HG02840 (cell line): ENCODE measurements around the gene PRDM5.

Experiments used
- ATAC-seq: cut with Tn5 transposase; IDR thresholded peaks from one replicate; pipeline ENCODE4 v1.9.1; 2021; ENCODE audit warnings: mild to moderate bottlenecking, moderate library complexity, moderate number of reproducible peaks; ENCODE audit not compliant: unreplicated experiment, low FRiP score

PRDM5 gene

DNA sequence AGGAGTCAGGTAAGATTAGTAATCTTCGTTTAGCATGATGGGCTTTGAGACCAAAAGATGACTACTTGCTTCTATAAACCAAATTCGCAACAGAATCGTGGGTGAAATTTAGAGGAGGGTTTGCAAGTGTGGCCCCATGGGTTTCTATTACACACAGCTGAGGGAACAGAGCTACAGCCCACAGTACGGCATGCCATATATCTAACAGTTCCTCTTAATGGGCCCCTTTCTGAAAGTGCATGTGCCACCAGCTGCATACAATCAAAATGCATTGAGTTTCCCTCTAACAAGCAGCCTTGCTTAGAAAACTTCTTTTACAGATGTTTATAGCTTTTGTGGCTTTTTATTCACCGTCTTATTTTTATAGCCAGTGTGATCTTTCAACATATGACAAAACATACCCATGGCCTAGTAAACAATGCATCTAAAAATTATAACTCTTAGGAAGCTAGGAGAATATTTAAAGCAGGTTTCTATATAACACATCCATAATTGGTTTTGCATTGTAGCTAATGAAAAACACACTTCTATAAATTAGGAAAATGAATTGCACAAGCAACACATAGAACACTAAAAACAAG is 202.1 kb downstream of the PRDM5 start:
- no peak for ATAC-seq

DNA sequence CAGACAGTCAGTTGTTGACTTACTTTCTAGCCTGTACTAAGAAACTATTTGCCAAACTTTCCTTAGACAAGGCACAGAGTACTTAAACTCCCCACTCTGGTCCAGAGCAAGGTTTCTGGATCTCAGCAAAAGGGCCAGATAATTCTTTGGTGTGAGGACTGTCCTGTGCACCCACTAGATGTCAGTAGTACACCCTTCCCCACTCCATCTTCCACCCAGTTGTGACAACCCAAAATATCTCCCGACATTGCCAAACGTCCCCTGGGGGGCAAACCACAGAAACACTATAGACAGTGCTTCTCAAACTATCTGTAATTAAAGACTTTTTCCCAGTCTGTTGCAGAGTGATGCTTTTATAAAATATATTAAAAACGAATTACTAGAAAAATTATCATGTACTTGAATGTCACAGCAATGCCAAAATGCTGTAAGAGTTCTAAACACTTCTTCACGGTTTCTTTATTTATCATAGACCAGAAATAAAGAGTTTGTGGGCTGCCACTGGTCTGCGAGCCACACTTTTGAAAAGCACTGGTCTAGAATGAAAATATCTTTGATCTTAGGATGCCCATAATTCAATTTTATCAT is 203.5 kb downstream of the PRDM5 start:
- no peak for ATAC-seq

DNA sequence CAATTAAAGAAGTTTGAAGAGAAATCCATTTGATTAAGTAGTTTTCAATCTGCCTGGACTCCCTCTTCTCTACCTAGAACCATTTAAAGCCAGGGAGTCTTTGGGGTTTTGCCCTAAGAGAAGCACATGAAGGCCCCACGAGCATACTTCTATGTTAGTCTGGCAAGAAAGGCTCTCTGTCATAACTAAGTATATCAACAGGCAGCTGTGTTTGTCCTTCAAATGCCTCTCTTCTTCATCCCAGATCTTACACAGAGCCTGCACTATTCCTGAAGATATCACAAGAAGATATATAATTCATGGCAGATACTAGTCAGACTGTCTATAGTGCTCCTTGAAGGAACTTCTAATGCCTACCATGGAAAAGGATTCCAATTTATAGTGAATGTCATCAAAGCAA is 206.2 kb downstream of the PRDM5 start:
- ATAC-seq, result no peak

DNA sequence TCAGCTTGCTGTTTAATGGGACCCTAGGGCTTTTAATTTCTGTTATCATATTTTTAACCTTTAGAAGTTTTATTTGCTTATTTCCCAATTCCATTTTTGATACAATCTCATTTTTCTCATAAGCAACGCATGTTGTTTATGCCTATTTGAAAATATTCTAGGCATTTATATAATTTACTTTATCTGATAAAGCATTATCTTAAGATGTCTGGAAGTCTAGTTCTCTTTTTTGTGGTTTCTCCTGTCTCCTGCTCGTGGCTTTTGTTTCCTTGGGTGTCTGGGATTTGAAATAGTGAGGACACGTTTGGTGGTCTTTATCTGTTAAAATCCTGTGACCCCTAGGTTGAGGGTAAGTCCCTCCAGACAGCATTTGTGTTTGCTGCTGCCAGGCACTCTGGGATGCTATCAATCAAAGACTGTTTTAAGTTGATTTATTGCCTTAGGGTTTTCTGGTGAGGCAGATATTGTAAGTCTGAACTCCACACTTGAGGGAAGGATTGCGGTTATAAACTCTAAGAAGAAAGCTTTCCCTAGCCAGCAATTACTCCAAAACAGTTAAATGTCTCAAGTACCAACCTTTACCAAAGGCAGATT is 208.0 kb downstream of the PRDM5 start:
- no peak for ATAC-seq

DNA sequence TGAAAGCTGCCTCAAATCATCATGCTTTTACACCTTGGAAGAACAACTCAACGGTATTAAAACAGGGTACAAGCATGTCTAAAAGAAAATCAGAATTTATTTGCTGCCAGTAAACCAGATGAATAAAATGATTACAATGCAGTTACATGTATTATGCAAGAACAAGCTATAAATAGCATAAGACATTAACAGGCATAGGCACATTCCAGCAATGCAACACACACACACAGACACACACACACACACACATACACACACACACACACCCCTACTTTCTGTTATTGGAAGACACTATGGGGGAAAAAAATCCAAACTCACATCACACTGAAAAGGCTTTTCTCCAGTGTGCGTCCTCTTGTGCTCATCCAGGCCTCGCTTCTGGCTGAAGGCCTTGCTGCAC is 212.5 kb downstream of the PRDM5 start:
- no peak for ATAC-seq

DNA sequence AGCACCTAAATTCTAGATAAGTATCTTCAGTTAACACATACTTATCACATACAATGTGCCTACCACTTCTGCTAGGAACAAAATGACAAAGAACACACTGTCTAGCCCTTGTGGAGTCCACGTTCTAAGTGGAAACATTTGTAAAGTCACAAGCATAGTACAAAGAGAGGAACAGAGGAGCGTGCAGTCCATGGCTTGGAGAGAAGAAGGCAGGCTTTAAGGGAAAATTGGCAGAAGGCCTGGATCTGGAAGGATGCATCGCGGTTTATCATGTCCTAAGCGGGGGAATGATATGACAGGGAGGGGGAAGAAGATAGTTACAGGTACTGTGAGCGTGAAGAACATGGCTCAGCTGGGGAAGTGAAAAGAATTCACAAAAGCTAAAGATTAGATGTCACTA is 218.0 kb downstream of the PRDM5 start:
- no peak for ATAC-seq

DNA sequence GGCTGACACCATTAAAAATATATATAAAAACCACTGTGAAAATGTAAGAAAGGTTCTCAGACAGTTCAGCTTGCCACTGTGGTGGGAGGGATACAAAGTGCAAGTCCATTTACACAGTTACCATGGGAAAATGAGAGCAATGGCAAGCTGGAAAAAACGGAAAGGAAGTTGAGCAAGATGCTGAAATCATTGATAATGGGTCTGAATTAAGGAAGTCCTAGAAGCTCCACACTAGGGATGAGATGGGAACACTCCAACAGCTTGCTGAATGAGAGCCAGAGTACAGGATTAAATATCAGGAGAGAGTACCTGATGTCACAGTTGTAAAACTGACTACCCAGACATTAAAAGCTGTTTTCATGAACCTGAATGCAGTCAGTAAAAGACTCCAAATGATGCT is 218.6 kb downstream of the PRDM5 start:
- ATAC-seq, result no peak

DNA sequence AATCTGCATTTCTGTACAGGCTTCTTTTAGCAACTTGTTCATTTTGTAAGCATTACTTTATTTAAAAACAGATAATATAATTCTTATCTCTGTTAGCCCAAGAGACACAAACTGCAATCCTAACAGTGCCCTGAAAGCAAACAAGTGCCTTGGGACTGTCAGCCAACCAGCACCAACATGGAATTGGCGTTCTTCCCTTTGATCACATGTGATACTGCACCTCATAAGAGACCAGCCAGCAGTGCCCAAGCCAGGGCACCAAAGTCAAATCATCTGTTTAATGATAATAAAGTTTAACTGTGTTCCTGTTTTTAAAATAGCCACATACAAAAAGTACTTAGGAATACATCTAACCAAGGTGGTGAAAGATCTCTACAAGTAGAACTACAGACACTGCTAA is 223.2 kb downstream of the PRDM5 start:
- no peak for ATAC-seq

DNA sequence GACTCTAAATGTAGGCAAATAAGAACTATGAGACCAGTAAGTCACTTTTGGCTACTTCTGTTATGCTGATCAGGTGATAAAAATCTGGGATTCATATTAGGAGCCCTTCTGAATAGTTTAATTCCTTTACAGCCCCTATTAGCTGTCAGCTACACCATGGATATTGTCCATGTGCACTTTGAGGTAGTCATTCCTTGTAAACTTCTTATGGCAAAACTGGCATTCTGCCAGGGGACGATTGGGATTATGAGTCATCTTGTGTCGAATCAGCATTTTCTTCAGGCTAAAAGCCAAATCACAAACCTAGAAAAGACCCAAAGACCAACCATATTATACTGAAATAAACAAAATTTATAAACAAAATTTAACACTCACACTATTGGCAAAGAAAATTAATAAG is 227.6 kb downstream of the PRDM5 start:
- ATAC-seq, result no peak

DNA sequence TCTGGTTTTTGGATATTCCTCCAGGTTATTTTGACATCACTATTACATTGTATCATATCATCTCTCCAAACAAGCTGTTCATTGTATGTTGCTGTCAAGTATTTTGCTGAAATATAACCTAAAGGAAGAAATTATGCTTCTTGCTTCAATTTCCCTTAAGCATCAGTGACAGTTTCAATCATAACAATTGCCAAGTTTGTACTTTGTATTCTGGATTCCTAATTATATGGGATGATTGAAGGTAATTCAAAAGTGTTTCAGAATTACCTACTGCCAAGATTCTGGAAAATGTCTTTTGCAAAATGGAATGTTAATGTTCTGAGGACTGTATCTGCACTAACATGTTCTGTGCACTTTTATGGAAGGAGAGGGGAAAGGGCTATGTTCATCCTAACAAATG is 228.7 kb downstream of the PRDM5 start:
- no peak for ATAC-seq

DNA sequence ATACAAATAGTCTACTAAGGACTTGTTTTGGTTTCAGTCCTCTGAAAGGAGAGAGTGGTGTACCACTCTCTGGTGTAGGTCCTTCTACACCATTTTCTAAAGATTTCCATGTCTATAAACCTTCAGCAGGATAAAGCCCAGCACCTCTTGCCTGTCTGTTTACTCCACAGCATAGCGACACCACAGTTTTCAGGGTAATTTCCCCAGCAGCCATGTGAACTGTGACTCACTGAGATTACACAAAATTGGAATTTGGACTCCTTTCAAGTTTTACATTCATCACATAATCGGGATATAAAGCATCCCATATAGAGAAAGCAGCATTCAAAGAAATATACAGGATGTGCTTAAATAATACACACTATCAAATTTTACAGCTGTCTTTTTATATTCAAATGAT is 229.6 kb downstream of the PRDM5 start:
- ATAC-seq, result no peak

DNA sequence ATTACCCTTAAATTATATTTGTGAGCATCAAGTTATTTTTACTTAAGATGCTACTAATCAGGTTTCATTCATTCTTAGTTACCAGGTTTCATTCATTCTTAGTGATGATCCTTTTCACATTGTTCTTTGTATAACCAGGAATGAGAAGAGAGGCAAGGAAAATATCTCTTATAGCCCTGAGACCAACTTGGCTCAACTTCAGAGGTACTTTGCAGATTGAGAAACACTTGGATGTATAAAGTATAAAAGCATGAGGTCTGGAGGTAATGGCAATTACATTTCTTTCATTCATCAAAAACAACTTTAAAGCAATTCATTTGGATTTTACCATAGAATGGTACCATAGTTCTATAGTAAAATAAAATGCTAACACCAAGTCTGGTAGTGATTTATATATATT is 231.0 kb downstream of the PRDM5 start:
- no peak for ATAC-seq

DNA sequence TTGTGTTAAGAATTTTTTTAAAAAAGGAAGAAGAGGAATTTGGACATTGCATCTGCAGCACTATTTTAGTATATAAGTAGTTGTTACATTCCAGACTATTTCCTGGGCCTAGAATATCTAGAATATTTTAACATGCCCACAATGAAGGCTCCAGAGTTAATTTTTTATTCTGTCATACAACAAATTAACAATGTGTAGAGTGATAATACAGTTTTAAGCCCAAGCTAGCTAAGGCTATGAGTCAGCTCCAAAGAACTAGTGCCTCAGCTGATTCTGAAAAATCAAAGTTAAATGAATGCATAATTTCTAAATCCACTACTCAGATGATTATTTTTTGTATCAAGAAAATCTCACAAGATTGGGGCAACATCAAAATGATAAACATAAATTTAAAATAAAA is 231.4 kb downstream of the PRDM5 start:
- no peak for ATAC-seq

DNA sequence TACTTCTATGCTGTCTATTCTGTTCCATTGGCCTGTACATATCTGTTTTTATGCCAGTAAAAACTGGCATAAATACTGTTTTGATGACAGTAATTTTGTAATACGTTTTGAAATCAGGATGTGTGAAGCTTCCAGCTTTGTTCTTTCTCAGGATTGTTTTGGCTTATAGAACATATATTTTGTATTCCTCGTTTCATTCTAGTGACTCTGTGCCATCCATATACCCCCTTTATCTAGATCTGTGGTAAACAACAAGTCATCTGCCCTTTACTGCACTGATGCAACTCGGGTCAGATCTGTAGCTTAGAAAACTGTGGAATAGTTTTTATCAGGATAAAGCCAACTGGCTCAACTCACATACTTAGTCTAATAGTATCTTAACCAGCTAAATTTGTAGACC is 233.7 kb downstream of the PRDM5 start:
- ATAC-seq, result no peak

DNA sequence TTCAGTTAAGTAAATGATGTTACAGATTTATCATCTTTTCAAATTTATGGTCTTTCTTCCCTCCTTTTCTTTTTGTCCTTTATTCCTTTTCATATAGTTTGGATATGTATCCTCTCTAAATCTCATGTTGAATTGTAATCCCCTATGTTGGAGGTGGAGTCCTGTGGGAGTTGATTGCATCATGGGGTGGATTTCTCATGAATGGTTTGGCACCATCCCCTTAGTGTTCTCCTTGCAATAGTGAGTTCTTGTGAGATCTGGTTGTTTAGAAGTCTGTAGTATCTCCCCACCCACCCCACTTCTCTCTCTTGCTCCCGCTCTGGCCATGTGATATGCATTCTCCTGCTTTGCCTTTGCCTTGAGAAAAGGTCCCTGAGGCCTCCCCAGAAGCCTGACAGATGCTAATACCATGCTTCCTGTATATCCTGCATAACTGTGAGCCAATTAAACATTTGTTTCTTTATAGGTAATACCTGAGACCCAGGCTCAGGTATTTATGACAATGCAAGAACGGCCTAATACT is 236.7 kb downstream of the PRDM5 start:
- ATAC-seq, result no peak

DNA sequence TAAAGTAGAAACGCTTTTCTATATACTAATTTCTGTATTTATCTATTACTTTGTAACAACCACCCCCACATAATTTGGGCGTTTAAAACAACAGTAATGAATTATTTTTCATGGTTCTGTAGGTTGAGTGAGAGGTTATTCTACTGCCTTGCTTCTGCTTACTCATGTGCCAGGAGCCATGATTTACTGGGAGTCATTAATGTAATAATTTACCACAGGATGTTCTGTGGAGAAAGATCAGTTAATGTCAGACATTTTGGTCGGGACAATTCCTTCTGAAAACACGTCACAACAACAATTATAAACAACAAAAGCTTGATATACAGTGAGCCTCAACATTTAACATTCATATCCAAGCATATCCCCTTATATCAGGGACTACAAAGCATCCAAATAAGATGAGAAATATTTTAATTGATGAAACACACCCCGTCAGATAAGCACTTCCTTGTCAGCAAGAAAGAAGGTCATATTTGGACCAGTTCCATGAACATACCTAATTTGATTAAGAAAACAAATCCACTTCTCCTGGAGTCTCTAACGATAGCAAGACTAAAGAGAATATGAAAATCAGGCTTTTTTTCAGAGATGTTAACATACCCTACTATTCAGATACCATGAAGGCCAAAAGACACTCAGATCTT is 238.5 kb downstream of the PRDM5 start:
- no peak for ATAC-seq

DNA sequence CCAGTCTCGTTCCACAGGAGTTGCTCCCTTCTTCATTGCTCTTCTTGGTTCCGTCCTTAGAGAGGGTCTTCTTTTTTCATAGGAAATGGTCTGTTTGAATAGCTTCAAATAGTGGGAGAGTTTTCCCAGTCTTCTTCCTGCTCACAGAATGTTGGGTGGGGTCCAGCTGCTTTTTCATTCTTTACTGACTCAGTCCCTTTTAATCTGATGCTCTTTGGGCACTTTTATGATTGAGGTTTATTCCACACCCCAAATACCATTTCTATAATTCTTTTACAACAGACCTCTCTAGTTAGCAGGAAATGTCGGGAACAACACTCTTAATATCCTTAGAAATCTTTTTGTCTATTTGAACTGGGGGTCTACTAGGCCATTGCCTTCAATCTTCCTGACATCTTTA is 239.5 kb downstream of the PRDM5 start:
- ATAC-seq, result no peak

DNA sequence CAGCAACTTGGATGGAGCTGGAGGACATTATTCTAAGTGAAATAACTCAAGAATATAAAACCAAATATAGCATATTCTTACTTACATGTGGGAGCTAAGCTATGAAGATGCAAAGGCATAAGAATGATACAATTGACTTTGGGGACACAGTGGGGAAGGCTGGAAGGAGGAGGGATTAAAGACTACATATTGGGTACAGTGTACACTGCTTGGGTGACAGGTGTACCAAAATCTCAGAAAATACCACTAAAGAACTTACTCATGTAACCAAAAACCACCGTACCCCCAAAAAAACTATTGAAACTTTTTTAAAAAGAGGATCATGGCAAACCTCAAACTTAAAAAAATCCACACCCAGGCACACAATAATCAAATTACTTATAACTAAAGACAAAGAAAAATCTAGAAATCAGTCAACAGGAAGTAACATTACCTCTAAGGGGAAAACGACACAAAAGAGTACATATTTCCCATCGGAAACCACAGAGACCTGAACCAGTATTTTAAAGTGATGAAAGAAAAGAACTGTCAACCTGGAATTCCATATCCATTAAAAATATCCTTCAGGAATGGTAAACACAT is 241.8 kb downstream of the PRDM5 start:
- no peak for ATAC-seq

DNA sequence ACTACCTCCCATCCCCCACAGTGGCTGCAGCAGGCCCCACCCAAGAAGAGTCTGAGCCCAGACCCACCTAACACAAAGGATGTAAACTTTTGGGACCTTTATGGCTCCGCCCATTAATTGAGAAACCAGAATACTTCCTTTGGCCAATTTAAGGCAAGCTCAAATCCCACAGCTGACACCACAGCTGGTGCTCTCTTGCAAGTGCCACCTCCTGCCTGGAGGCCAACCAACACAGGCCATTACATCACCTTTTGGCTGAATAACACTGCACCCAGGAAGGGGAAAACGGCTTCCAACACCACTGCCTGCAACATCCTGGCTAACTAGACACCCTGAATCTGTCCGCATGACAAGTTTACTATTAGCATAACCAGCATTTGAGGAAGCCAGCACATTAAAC is 248.8 kb downstream of the PRDM5 start:
- ATAC-seq, result no peak

DNA sequence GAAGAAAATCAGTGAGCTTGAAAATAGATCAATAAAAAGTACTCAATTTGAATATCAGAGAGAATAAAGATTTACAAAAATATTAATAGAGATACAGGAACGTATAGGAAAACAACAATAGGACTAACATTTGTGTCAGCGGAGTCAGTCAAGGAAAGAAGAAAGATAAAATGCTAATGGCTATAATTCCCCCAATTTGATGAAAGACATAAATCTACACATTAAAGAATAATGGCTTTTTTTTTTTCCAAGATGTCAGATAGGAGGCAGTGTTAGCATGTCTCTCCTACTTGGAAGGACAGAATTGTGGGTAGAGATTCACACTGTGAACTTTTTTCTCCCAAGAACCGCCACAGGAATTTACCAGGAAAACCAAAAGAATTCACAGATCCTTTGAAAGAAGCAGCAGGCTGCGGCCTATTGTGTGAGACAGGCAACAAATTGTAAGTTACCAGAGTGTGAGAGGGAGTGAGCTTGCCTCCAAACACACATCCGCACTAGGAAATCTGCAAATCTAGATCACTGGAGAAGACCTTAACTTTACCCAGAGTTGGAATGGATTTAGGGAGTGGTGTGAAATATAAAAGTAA is 249.9 kb downstream of the PRDM5 start:
- ATAC-seq, result no peak

DNA sequence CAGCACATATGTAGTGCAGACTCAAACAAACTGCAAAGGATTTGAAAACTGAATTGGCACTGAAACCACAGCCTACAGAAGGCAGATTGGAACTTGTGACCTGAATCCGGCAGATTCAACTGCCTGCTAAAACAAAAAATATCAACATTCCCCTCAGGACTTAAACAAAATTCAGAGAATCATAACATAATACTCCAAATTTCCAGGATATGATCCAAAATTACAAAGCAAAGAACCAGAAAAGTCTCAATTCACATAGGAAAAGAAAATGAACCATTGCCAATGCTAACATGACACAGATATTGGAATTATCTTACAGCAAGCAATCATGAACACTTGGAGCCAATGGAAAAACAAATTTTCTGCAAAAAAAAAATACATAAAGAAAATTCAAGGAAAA is 250.4 kb downstream of the PRDM5 start:
- no peak for ATAC-seq
